Measurements from ENCODE around the gene STARD3NL. TPM values are rescaled to one million over a fixed set of nuclear protein-coding genes. Genes with fewer than 3 reads are reported as not detected.
"Not testable (repeated sequence)": the region's sequence is repeated elsewhere in the genome, so short reads cannot be mapped to it uniquely, and the experiment has no call there.

Gene STARD3NL
- polyA plus RNA-seq, 3 donors from 2014 or later: 94.8 to 121 (median 113) TPM

DNA sequence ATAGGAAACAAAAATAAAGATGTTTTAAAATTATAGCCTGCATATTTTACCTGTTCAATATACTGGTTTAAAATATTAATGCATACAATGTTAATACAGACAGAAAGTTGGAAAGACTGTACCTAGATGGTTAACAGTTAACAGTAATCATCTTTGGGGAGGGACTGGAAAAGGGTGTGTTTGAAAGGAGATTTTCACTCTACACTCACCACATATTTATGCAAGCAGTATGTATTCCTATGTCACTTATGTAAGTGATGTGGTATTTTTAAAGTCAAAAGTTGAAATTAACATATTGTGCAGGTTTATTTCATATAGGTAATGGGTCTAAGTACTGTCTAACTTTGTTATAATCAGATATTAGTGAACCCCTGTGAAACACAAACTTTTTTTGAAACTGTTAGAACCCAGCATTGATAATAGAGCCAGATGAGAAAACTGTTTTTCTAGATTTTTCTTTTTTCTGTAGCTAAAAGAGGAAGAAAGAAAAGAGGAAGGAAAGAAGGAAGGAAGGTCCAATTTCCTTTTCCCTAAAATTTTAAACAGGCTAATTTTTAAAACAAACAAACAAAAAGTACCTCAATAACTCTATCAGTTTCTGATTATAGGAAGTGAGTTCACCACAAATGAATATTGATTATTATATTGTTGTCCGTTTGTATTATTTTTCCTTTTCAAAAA lies 9.0 kb upstream of the STARD3NL start:
- Mint-ChIP-seq H3K27ac (peak overlapping the region in 2 of 6 donors; percentile 1 to 51), H3K36me3 (no peaks in the 10 kb centered on the region), H3K9me3 (no peaks in the 10 kb centered on the region), H3K4me3 (peak overlapping the region in 1 of 5 donors; percentile 5), H3K4me1 (peaks cover 16 to 27% of the 10 kb centered on the region in 2 donors), H3K27me3 (ENCODE audit: low read depth in 3 of 3) (peaks cover 2% of the 10 kb centered on the region in 3 donors)
- no peak for DNase-seq

DNA sequence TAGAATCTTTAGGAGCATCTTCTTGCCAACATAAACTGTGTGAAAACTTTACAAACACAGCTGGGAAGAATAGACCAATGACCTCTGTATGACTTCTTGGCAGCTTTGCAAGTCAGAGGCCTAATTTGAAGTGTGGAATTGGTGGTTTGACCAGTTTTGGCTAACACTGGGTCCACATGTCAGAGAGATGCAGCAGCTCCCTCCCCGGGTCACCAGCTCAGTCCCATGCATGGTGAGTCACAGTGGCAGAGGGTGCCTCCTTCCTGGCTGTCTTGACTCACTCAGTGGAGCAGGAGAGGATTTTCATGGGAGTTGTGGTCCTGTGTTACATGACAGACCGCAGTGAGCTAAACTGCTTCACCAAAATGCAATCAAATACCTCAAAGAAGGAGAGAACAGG lies 8.2 kb upstream of the STARD3NL start:
- H3K9me3 Mint-ChIP-seq: no peaks in the 10 kb centered on the region
- H3K4me3 Mint-ChIP-seq: peak overlapping the region in 1 of 5 donors; percentile 50
- peak overlapping the region in 3 of 6 donors; percentile 31 to 52 (median 46) for H3K27ac Mint-ChIP-seq
- H3K4me1 Mint-ChIP-seq: peaks cover 16 to 27% of the 10 kb centered on the region in 2 donors
- peaks cover 2% of the 10 kb centered on the region in 3 donors for H3K27me3 Mint-ChIP-seq (ENCODE audit: low read depth in 3 of 3)
- H3K36me3 Mint-ChIP-seq: no peaks in the 10 kb centered on the region
- peak; percentile 42 to 58 (median 56) for DNase-seq

- Mint-ChIP-seq H3K27ac (no peak overlapping the region), H3K4me1 (peaks cover 16 to 28% of the 10 kb centered on the region in 2 donors), H3K9me3 (no peaks in the 10 kb centered on the region), H3K4me3 (no peak overlapping the region), H3K27me3 (ENCODE audit: low read depth in 3 of 3) (peaks cover 2 to 10% (median 2%) of the 10 kb centered on the region in 3 donors), H3K36me3 (no peaks in the 10 kb centered on the region)
- no peak for DNase-seq
These were observed 6.2 kb upstream of the STARD3NL start for GRCh38 chr7:38171623-38172391.

DNA sequence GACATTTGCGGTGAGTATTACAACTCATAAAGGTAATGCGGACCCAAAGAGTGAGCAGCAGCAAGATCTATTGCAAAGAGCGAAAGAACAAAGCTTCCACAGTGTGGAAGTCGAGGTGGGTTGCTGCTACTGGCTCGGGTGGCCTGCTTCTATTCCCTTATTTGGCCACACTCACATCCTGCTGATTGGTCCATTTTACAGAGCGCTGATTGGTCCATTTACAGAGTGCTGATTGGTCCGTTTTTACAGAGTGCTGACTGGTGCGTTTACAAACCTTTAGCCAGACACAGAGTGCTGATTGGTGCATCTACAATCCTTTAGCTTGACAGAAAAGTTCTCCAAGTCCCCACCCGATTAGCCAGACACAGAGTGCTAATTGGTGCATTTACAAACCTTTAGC lies 2.5 kb upstream of the STARD3NL start:
- not testable (repeated sequence) for DNase-seq; H3K4me3 Mint-ChIP-seq; H3K27me3 Mint-ChIP-seq (ENCODE audit: low read depth in 3 of 3); H3K9me3 Mint-ChIP-seq; H3K36me3 Mint-ChIP-seq; H3K27ac Mint-ChIP-seq
- H3K4me1 Mint-ChIP-seq: peaks cover 29 to 41% of the 10 kb centered on the region in 2 donors

DNA sequence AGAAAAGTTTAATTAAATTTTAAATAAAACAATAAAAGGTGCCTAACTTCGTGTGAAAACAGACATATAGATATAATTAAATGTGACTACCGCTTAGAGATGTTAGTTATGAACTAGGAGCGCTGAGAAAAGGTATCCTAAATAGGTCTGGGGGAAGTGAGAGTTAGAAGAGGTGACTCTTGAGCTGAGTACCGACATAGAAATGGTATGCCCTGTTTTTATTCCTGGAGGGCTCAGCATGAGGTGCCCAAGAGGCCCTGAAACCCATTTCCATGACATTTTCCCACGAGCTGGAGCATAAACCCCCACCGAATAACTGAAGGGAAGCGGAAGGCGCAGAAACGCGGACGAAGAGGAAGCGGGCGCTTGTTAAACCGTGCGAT lies 433 bp upstream of the STARD3NL start:
- peak overlapping the region; percentile 93 to 99 (median 95) for H3K27ac Mint-ChIP-seq
- H3K4me3 Mint-ChIP-seq: peak overlapping the region; percentile 96 to 98 (median 97)
- DNase-seq: no peak
- no peaks in the 10 kb centered on the region for H3K36me3 Mint-ChIP-seq
- peaks cover 0 to 10% (median 5%) of the 10 kb centered on the region in 3 donors for H3K27me3 Mint-ChIP-seq (ENCODE audit: low read depth in 3 of 3)
- H3K9me3 Mint-ChIP-seq: no peaks in the 10 kb centered on the region
- peaks cover 34 to 53% of the 10 kb centered on the region in 2 donors for H3K4me1 Mint-ChIP-seq

GRCh38 chr7:38178695-38179344 lies 775 bp downstream of the STARD3NL start:
- peak overlapping the region; percentile 96 to 98 (median 97) for H3K4me3 Mint-ChIP-seq
- peaks cover 35 to 65% of the 10 kb centered on the region in 2 donors for H3K4me1 Mint-ChIP-seq
- peak overlapping the region; percentile 76 to 97 (median 94) for H3K27ac Mint-ChIP-seq
- peaks cover 0 to 10% (median 5%) of the 10 kb centered on the region in 3 donors for H3K27me3 Mint-ChIP-seq (ENCODE audit: low read depth in 3 of 3)
- no peaks in the 10 kb centered on the region for H3K36me3 Mint-ChIP-seq
- DNase-seq: peak; percentile 52 to 63 (median 59)
- no peaks in the 10 kb centered on the region for H3K9me3 Mint-ChIP-seq

- Mint-ChIP-seq H3K4me3 (peak overlapping the region in 4 of 5 donors; percentile 96 to 98 (median 96)), H3K36me3 (peaks cover 4 to 5% (median 4%) of the 10 kb centered on the region in 3 donors), H3K27ac (peak overlapping the region; percentile 76 to 97 (median 94)), H3K27me3 (ENCODE audit: low read depth in 3 of 3) (peaks cover 0 to 8% (median 5%) of the 10 kb centered on the region in 3 donors), H3K4me1 (peaks cover 40 to 71% of the 10 kb centered on the region in 2 donors), H3K9me3 (no peaks in the 10 kb centered on the region)
- no peak for DNase-seq
These were observed 1.8 kb downstream of the STARD3NL start for GRCh38 chr7:38179776-38180226.

GRCh38 chr7:38181111-38181510 lies 3.1 kb downstream of the STARD3NL start:
- Mint-ChIP-seq H3K4me1 (peaks cover 46 to 84% of the 10 kb centered on the region in 2 donors), H3K9me3 (no peaks in the 10 kb centered on the region), H3K27ac (no peak overlapping the region), H3K4me3 (no peak overlapping the region), H3K36me3 (peaks cover 4 to 10% (median 5%) of the 10 kb centered on the region in 3 donors), H3K27me3 (ENCODE audit: low read depth in 3 of 3) (peaks cover 0 to 5% (median 2%) of the 10 kb centered on the region in 3 donors)
- no peak for DNase-seq

DNA sequence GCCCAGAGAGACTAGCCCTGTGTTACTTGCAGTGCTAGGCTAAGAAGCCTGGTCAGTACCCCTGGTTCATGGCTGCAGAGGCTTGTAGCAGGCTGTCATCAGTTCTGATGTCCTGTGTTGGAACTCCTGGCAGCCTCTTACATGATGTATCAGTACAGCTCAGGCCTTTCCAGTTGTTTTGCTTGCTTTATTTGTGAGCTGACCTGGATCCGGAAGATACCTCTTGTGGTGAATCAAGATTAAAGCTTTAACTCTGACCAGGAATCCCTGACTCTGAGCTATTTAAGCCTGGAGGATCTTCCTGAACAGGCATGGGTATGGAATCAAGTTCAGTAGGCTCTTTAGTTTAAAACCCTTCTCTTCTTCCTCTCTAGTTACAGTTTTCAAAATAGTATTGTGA lies 4.4 kb downstream of the STARD3NL start:
- H3K27ac Mint-ChIP-seq: peak overlapping the region in 2 of 6 donors; percentile 29 to 56
- H3K27me3 Mint-ChIP-seq (ENCODE audit: low read depth in 3 of 3): peaks cover 0 to 5% (median 0%) of the 10 kb centered on the region in 3 donors
- no peak overlapping the region for H3K4me3 Mint-ChIP-seq
- peaks cover 46 to 90% of the 10 kb centered on the region in 2 donors for H3K4me1 Mint-ChIP-seq
- H3K36me3 Mint-ChIP-seq: peaks cover 4 to 10% (median 5%) of the 10 kb centered on the region in 3 donors
- no peaks in the 10 kb centered on the region for H3K9me3 Mint-ChIP-seq
- DNase-seq: no peak

- Mint-ChIP-seq H3K27ac (no peak overlapping the region), H3K9me3 (no peaks in the 10 kb centered on the region), H3K4me3 (no peak overlapping the region), H3K27me3 (ENCODE audit: low read depth in 3 of 3) (peaks cover 0 to 3% (median 0%) of the 10 kb centered on the region in 3 donors), H3K36me3 (peaks cover 4 to 10% (median 5%) of the 10 kb centered on the region in 3 donors), H3K4me1 (peaks cover 26 to 73% of the 10 kb centered on the region in 2 donors)
- no peak for DNase-seq
These were observed 7.6 kb downstream of the STARD3NL start for GRCh38 chr7:38185395-38186307.

DNA sequence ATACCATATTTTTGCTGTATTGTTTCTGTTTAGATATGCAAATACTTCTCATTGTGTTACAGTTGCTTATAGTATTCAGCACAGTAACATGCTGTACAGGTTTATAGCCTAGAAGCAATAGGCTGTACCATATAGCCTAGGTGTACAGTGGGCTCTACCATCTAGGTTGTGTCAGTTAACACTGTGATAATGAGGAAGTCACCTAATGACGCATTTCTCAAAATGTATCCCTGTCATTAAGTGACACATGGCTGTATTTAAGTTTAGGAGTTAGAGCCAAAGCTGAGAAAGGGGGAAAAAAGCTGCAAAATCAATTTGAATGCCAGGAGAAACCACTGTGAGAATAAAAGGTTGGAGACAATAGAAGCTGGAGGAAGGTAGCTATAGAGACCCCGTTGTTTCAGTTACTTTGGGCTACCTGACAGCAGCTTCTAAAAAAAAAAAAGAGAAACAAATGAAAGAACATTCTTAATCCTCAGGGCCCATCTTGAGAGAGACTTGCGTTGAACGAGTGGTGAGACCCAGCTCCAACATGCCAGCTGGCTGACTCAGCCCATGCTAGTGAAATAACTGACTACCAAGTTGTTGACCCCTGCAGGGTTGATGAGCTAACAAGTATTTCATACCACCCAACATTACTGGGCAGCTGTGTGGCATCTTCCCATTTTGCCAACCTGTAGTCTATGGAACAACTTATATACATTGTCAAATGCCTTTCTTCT lies 8.7 kb downstream of the STARD3NL start:
- Mint-ChIP-seq H3K4me1 (peaks cover 26 to 76% of the 10 kb centered on the region in 2 donors), H3K4me3 (no peak overlapping the region), H3K36me3 (peaks cover 4 to 14% (median 5%) of the 10 kb centered on the region in 3 donors), H3K27me3 (ENCODE audit: low read depth in 3 of 3) (peaks cover 0 to 3% (median 0%) of the 10 kb centered on the region in 3 donors), H3K9me3 (no peaks in the 10 kb centered on the region), H3K27ac (peak overlapping the region in 1 of 6 donors; percentile 25)
- DNase-seq: no peak

DNA sequence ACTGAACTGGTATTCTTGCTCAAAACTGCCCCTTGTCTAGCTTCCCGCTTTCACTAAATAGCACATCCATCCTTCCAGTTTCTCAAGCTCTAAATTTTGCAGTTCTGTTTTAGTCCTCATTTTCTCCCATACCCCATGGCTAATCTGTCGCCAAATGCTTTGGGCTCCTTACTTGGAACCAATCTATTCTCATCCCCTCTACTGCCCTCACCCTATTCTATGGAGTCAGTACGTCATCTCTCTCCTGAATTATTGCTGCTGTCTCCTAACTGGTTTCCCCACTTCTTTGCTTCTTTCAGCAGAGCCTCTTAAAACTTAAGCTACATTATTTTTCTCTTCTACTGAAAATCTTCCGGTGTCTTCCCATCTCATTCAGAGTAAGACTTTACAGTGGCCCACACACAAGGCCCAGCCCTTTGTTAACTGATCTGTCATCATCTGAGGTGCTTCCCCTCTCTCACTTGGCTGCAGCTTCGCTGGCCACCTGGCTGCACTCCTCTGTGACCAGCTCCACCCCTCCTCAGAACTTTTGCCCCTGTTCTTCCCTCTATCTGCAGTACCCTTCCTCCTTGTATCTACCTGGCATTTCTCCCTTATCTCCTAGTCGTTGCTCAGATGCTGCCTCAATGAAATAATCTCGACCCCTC lies 9.9 kb downstream of the STARD3NL start:
- Mint-ChIP-seq H3K4me1 (peaks cover 31 to 76% of the 10 kb centered on the region in 2 donors), H3K36me3 (peaks cover 4 to 14% (median 5%) of the 10 kb centered on the region in 3 donors), H3K4me3 (no peak overlapping the region), H3K27me3 (ENCODE audit: low read depth in 3 of 3) (peaks cover 0 to 3% (median 0%) of the 10 kb centered on the region in 3 donors), H3K9me3 (no peaks in the 10 kb centered on the region), H3K27ac (no peak overlapping the region)
- DNase-seq: no peak

Measured in immature natural killer cell (primary cell).